Glutamatergic neuron (in vitro differentiated cells): ENCODE measurements around the gene HGS. TPM values are rescaled to one million over a fixed set of nuclear protein-coding genes. Genes with fewer than 3 reads are reported as not detected.
"Not testable (repeated sequence)": the region's sequence is repeated elsewhere in the genome, so short reads cannot be mapped to it uniquely, and the experiment has no call there.

Experiments
- DNase-seq: peaks from one replicate; pipeline ENCODE4 v3.0.0; 2022
- H3K27ac Mint-ChIP-seq: one replicate; pipeline ENCODE4 v1.8.0; 2020; ENCODE audit warnings: mild to moderate bottlenecking, mixed read lengths, inconsistent platforms; ENCODE audit not compliant: unreplicated experiment
- H3K27me3 Mint-ChIP-seq: one replicate; pipeline ENCODE4 v1.8.0; 2020; ENCODE audit warnings: mild to moderate bottlenecking, moderate library complexity, mixed read lengths, inconsistent platforms; ENCODE audit not compliant: unreplicated experiment
- H3K36me3 Mint-ChIP-seq: one replicate; pipeline ENCODE4 v1.8.0; 2020; ENCODE audit warnings: mild to moderate bottlenecking, mixed read lengths, inconsistent platforms; ENCODE audit not compliant: unreplicated experiment
- H3K4me1 Mint-ChIP-seq: one replicate; pipeline ENCODE4 v1.8.0; 2020; ENCODE audit warnings: mild to moderate bottlenecking, low read depth, mixed read lengths, inconsistent platforms; ENCODE audit not compliant: unreplicated experiment
- H3K4me3 Mint-ChIP-seq: one replicate; pipeline ENCODE4 v1.8.0; 2020; ENCODE audit warnings: mild to moderate bottlenecking, mixed read lengths, inconsistent platforms; ENCODE audit not compliant: unreplicated experiment
- H3K9me3 Mint-ChIP-seq: one replicate; pipeline ENCODE4 v1.8.0; 2020; ENCODE audit warnings: mild to moderate bottlenecking, moderate library complexity, mixed read lengths, inconsistent platforms; ENCODE audit not compliant: unreplicated experiment
- total RNA-seq: library from RNA; stranded (reverse); fragmentation: NEBNext Ultra II Directional; extraction: Animal tissue kit (Norgen Biotek cat#: 25700); gene quantifications from one replicate; pipeline ENCODE4 v1.2.1, GENCODE V29; 2021; ENCODE audit not compliant: unreplicated experiment
- TF ChIP-seq, protein P1 (sequence below): fragments of 200-600 bp; sonication (generic); IDR thresholded peaks from one replicate; pipeline ENCODE4 v1.5.0; 2021; ENCODE audit not compliant: partially characterized antibody, unreplicated experiment

The HGS gene
- total RNA-seq, 1 donor from 2014 or later = 167 TPM

DNA sequence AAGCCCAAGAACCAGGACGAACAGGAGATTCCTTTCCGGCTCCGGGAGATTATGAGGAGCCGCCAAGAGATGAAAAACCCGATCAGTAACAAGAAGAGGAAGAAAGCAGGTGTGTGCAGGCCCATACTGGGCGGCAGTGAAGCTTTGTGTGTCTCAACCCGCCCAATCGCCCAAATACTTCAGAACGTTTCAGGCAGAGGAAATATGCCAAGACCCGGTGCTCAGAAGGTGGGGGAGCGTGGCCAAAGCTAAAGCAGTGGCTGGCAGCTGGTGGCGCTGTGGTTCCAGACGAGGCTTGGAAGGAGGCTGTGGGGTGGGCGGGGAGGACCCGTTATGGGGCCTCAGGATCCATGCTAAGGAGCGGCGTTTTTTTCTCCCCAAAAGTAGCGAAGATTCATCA is 16.1 kb upstream of the HGS start:
- H3K4me1 Mint-ChIP-seq = peaks cover 18% of the 10 kb centered on the region
- H3K4me3 Mint-ChIP-seq = peak overlapping the region; percentile 95
- no peaks in the 10 kb centered on the region for H3K36me3 Mint-ChIP-seq
- TF ChIP-seq, protein P1, sequence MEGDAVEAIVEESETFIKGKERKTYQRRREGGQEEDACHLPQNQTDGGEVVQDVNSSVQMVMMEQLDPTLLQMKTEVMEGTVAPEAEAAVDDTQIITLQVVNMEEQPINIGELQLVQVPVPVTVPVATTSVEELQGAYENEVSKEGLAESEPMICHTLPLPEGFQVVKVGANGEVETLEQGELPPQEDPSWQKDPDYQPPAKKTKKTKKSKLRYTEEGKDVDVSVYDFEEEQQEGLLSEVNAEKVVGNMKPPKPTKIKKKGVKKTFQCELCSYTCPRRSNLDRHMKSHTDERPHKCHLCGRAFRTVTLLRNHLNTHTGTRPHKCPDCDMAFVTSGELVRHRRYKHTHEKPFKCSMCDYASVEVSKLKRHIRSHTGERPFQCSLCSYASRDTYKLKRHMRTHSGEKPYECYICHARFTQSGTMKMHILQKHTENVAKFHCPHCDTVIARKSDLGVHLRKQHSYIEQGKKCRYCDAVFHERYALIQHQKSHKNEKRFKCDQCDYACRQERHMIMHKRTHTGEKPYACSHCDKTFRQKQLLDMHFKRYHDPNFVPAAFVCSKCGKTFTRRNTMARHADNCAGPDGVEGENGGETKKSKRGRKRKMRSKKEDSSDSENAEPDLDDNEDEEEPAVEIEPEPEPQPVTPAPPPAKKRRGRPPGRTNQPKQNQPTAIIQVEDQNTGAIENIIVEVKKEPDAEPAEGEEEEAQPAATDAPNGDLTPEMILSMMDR = no peak
- peak overlapping the region; percentile 62 for H3K27ac Mint-ChIP-seq
- peaks cover 2% of the 10 kb centered on the region for H3K27me3 Mint-ChIP-seq
- H3K9me3 Mint-ChIP-seq = peaks cover 1% of the 10 kb centered on the region
- DNase-seq = peak; percentile 39

DNA sequence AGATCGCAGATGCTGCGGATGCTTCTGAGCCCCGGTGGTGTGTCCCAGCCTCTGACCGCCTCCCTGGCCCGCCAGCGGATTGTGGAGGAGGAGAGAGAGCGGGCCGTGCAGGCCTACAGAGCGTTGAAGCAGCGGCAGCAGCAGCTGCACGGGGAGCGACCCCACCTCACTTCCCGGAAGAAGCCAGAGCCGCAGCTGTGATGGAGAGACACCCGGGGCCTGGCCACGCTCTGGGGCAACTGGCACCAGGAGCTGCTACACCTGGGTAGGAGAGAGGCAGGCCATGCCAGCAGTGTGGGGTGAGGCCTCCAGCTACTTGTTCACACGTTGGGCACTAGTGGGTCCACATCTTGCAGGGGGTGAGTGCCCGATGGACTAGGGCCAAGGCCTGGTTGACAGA is 11.3 kb upstream of the HGS start:
- H3K9me3 Mint-ChIP-seq = no peaks in the 10 kb centered on the region
- H3K27ac Mint-ChIP-seq = no peak overlapping the region
- TF ChIP-seq, protein P1 = no peak
- no peak overlapping the region for H3K4me3 Mint-ChIP-seq
- no peaks in the 10 kb centered on the region for H3K27me3 Mint-ChIP-seq
- H3K36me3 Mint-ChIP-seq = no peaks in the 10 kb centered on the region
- peaks cover 6% of the 10 kb centered on the region for H3K4me1 Mint-ChIP-seq
- DNase-seq = no peak

DNA sequence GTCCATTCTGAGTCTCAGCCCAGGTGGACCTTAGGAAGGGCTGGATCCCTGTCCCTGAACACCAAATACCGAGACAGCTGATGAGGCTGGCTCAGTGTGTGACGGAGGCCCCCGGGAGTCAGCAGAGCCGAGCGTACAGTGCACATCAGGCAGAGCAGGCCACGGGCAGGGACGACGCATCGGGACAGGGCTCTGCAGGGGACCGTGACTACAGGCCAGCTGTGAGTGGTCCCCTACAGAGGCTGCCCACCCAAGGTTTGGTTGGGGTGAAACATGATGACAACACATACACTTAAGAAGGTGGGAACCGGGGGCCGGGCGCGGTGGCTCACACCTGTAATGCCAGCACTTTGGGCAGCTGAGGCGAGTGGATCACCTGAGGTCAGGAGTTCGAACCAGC is 10.9 kb upstream of the HGS start:
- Mint-ChIP-seq H3K36me3 (no peaks in the 10 kb centered on the region), H3K27ac (no peak overlapping the region), H3K27me3 (peaks cover 2% of the 10 kb centered on the region), H3K9me3 (no peaks in the 10 kb centered on the region), H3K4me3 (no peak overlapping the region), H3K4me1 (peaks cover 3% of the 10 kb centered on the region)
- TF ChIP-seq, protein P1 = no peak
- DNase-seq = no peak

DNA sequence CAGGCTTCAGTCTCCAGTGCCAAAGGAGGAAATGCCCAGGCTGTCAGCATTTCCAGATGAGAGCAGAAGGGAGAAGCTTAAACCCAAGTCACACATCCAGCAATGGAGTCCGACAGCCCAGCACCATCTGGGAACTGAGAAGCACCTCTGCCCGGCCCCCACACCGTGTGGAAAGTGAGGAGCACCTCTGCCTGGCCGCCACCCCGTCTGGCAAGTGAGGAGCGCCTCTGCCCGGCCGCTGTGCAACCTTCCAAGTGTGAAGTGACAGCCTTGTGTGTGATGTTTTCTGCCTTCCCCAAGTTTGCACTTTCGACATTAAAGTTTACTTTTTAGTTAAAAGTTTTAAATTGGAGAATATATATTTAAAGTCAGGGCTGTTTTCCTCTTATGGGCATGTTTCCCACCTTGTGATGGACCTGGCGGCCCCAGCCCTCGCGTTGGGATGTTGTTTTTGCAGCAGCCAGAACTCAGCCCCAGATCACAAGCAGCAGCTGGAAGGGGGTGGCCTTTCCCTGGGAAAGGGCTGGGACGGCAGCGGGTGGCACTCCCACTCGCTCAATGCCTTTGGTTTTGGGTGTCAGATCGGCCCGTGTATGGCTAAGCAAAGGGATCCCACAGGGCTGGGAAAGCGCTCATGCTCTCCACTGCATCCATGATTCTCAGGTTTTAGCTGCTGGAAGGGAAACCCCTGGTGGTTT is 10.1 kb upstream of the HGS start:
- H3K9me3 Mint-ChIP-seq = no peaks in the 10 kb centered on the region
- H3K4me1 Mint-ChIP-seq = peaks cover 2% of the 10 kb centered on the region
- no peak overlapping the region for H3K27ac Mint-ChIP-seq
- no peak overlapping the region for H3K4me3 Mint-ChIP-seq
- DNase-seq = no peak
- no peaks in the 10 kb centered on the region for H3K36me3 Mint-ChIP-seq
- peaks cover 2% of the 10 kb centered on the region for H3K27me3 Mint-ChIP-seq
- TF ChIP-seq, protein P1 = no peak

DNA sequence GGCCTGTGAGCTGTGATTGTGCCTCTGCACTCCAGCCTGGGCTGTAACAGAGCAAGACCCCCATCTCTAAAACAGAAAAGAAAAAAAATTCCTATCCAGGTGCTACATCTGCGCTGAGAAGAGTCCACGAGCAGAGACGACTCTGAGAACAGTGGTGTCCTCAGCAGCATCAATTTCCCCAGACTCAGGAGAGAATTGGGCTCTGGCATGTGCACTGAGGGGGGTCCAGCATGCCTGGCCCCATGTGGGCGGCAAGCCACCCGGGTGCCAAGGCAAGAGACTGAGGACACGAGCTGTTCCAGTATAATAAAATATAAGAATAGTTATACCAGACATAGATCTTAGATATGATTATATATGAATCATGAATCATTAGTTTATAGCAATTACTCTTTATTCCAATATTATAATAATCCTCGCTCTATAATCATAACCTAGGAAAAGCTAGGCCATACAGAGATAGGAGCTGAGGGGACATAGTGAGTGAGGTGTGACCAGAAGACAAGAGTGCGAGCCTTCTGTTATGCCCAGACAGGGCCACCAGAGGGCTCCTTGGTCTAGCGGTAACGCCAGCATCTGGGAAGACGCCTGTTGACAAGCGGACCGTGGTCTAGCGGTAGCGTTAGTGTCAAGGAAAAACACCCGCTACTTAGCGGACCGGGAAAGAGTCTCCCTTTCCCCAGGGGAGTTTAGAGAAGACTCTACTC is 8.1 kb upstream of the HGS start:
- not testable (repeated sequence) for H3K27ac Mint-ChIP-seq, H3K9me3 Mint-ChIP-seq, H3K36me3 Mint-ChIP-seq, H3K4me3 Mint-ChIP-seq, H3K27me3 Mint-ChIP-seq, H3K4me1 Mint-ChIP-seq
- TF ChIP-seq, protein P1 = peak; percentile 68
- peak; percentile 54 for DNase-seq
